GM13977 (cell line): ENCODE measurements around the gene DZIP1L.

Source experiments
- DNase-seq: peaks from one replicate; pipeline ENCODE4 v3.0.0; 2012; ENCODE audit warnings: low spot score
- in situ Hi-C: fragments of 300-500 bp; cut with MboI; formaldehyde crosslinking; loops from one replicate; pipeline ENCODE4 v1.12.0; 2022; ENCODE audit warnings: low sequenced_read_pairs, low pct_unique_long_range_greater_than_20kb, mixed read lengths, inconsistent platforms; ENCODE audit not compliant: unreplicated experiment
- TF ChIP-seq, protein P1 (sequence below): IDR thresholded peaks from 2 replicates; pipeline ENCODE4 v1.5.1; 2012; ENCODE audit warnings: mild to moderate bottlenecking, control low read depth; ENCODE audit not compliant: insufficient read depth; ENCODE audit errors: extremely low read depth, missing control alignments

Gene DZIP1L

DNA sequence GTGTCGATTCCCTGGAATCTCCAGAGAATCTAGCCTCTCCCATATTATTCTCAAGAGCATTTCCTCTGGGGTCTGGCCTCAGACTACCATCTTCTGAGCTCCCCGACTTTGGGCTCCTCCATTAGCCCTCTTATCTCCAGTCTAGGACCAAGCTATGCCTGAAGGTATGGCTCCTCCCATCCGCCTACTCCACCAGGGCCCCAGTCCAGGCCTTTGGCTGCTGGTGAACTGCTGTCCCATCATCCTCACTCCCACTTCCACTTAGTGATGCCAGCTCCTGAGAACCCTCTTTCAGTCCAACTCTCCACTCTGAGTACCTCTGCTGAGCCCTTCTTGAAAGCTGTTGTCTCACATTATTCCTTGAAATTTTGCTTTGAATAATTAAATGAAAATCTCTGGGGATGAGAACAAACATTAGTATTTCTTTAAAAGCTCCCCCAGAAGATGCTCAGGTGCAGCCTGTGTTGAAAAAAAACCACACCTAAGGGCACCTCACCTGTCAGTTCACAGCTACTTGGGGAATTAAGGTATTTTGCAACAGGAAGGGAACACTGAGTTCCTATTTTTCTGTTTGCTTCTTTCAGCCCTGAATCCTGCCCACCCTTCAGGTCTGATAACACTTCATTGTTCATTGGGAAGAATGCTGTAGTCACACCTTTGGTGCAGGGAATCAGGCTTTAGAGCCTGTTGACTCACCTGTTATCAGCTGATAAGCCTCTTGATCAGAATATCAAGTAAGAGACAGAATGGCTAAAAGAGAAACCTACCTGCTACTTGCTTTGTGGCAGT, 95.9 kb downstream of the DZIP1L start:
- DNase-seq = no peak
- in situ Hi-C loops = no loop called here
- TF ChIP-seq, protein P1, sequence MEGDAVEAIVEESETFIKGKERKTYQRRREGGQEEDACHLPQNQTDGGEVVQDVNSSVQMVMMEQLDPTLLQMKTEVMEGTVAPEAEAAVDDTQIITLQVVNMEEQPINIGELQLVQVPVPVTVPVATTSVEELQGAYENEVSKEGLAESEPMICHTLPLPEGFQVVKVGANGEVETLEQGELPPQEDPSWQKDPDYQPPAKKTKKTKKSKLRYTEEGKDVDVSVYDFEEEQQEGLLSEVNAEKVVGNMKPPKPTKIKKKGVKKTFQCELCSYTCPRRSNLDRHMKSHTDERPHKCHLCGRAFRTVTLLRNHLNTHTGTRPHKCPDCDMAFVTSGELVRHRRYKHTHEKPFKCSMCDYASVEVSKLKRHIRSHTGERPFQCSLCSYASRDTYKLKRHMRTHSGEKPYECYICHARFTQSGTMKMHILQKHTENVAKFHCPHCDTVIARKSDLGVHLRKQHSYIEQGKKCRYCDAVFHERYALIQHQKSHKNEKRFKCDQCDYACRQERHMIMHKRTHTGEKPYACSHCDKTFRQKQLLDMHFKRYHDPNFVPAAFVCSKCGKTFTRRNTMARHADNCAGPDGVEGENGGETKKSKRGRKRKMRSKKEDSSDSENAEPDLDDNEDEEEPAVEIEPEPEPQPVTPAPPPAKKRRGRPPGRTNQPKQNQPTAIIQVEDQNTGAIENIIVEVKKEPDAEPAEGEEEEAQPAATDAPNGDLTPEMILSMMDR = no peak

DNA sequence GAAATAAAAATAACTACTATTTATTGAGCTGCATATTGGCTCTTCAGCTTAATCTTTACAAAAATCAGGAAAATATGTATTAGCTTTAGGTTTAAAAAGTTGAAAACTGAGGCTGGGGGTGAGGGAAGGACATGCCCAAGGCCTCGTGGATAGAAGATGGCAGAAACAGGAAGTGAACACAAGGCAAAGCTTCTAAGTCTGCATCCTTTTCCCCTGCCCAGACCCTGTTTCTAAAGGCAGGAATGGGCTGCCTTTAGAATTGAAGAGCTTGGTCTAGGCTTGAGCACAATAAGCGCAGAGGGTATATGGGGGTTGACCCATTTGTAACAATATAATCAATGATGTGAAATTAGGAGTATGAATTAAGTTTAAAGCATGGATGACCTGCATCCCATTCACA, 99.3 kb downstream of the DZIP1L start:
- TF ChIP-seq, protein P1 = no peak
- in situ Hi-C loops = no loop called here
- no peak for DNase-seq

DNA sequence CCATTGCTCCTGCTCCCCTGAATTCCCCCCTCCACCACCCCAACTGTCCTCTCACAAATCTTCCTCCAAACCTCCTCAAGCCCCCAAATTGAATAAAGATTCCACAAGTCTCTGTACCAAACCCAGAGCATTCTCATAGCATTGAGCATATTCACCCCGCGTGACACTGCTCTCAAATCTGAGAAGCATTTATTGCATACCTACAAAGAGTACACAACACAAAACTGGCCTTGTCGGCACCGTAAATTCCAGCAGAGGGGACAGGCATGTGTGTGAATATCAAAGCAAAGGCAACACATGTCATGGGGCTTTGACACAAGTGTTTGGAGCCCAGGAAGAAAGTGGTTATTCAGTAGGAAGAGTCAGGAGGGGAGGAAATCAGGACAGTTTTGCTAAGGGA, 102.9 kb downstream of the DZIP1L start:
- no peak for DNase-seq
- TF ChIP-seq, protein P1 = no peak
- in situ Hi-C loops = no loop called here
